Mesothelial cell of epicardium (in vitro differentiated cells): ENCODE data around the gene FLYWCH1. TPM values are rescaled to one million over a fixed set of nuclear protein-coding genes. Genes with fewer than 3 reads are reported as not detected.

ENCODE experiments used
- DNase-seq, 2 experiments: peaks; one replicate each; pipeline ENCODE4 v3.0.0; 2021; ENCODE audit warnings: low spot score in 2 of 2; ENCODE audit not compliant: unreplicated experiment in 2 of 2
- H3K27ac Mint-ChIP-seq: 2 replicates; pipeline ENCODE4 v1.8.0; 2021; ENCODE audit warnings: mixed read lengths
- H3K27me3 Mint-ChIP-seq: 2 replicates; pipeline ENCODE4 v1.8.0; 2021; ENCODE audit warnings: low read depth, mixed read lengths
- H3K36me3 Mint-ChIP-seq: 2 replicates; pipeline ENCODE4 v1.8.0; 2021; ENCODE audit warnings: mixed read lengths
- H3K4me1 Mint-ChIP-seq: 2 replicates; pipeline ENCODE4 v1.8.0; 2021; ENCODE audit warnings: mixed read lengths
- H3K4me3 Mint-ChIP-seq: 2 replicates; pipeline ENCODE4 v1.8.0; 2021; ENCODE audit warnings: mild to moderate bottlenecking, moderate library complexity, mixed read lengths
- H3K9me3 Mint-ChIP-seq: 2 replicates; pipeline ENCODE4 v1.8.0; 2021; ENCODE audit warnings: mixed read lengths
- total RNA-seq: library from RNA; stranded (reverse); gene quantifications from 3 replicates; pipeline ENCODE4 v1.2.1, GENCODE V29; 2021
- TF ChIP-seq, protein P1 (sequence below): fragments of 200-600 bp; sonication (generic); IDR thresholded peaks from one replicate; pipeline ENCODE4 v1.5.0; 2021; ENCODE audit warnings: antibody characterized with exemption; ENCODE audit not compliant: unreplicated experiment

FLYWCH1 gene
- total RNA-seq, 1 donor from 2014 or later: 29.4 TPM

DNA sequence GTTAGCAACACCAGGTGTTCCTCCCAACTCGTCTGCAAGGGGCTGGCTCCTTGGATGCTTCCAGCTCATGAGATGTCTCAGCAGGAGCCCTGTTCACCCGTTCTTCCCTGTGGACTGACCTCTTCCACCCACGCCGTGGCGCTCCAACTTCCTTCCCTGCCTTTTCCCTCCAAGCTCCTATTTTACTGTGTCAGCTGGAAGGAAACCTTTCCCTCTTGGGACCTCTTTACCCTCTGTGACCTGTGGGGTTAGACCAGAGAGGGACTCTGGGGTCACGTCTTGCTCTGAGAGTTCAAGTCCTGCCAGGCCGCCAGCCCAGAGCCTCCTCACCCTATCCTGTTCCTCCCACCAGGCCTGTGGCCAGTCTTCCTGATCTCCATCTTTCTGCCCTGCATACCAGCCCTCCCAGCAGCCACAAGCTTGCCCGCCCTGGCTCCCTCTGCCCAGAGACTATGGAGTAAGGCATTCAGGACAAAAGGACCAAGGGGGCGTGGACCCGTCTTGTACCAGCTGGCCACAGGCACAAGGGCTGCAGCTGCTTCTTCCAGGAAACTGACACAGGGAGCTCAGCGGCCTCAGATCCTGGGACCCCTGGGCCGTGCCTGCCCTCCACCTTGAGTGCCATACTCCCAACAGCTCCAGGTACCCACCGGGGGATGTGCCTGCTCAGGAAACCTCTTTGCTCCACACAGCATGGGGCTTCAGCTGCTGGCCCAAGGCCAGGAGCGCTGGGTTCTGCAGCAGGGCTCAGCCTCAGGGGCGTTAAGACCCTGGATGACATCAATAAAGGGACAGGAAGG lies 60.5 kb downstream of the FLYWCH1 start:
- Mint-ChIP-seq H3K36me3 (peaks cover 1% of the 10 kb centered on the region), H3K27me3 (no peaks in the 10 kb centered on the region), H3K4me1 (peaks cover 15% of the 10 kb centered on the region), H3K27ac (no peak overlapping the region), H3K9me3 (no peaks in the 10 kb centered on the region), H3K4me3 (peak overlapping the region; percentile 31)
- TF ChIP-seq, protein P1, sequence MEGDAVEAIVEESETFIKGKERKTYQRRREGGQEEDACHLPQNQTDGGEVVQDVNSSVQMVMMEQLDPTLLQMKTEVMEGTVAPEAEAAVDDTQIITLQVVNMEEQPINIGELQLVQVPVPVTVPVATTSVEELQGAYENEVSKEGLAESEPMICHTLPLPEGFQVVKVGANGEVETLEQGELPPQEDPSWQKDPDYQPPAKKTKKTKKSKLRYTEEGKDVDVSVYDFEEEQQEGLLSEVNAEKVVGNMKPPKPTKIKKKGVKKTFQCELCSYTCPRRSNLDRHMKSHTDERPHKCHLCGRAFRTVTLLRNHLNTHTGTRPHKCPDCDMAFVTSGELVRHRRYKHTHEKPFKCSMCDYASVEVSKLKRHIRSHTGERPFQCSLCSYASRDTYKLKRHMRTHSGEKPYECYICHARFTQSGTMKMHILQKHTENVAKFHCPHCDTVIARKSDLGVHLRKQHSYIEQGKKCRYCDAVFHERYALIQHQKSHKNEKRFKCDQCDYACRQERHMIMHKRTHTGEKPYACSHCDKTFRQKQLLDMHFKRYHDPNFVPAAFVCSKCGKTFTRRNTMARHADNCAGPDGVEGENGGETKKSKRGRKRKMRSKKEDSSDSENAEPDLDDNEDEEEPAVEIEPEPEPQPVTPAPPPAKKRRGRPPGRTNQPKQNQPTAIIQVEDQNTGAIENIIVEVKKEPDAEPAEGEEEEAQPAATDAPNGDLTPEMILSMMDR: no peak
- no peak for DNase-seq

DNA sequence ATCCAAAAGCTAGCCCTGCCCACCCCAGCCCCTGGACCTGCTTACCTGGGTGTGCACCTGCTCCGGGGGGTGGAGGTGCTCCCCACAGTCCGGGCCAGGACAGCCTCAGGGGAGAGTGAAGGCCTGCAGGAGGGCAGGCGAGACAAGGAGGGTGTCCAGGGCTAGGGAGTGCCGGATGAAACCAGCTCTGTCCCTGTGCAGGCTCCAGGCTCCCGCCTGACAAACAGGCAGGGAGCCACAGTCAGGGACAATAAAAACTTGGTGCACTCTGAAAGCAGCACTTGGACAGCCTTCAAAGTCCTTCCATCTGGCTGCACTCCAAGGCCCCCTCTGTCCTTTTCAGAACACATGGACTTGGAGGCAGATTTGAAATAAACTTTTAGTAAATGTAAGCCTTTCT lies 61.4 kb downstream of the FLYWCH1 start:
- Mint-ChIP-seq H3K27ac (no peak overlapping the region), H3K27me3 (no peaks in the 10 kb centered on the region), H3K36me3 (peaks cover 1% of the 10 kb centered on the region), H3K9me3 (no peaks in the 10 kb centered on the region), H3K4me1 (peaks cover 15% of the 10 kb centered on the region), H3K4me3 (no peak overlapping the region)
- DNase-seq: no peak
- TF ChIP-seq, protein P1: no peak

DNA sequence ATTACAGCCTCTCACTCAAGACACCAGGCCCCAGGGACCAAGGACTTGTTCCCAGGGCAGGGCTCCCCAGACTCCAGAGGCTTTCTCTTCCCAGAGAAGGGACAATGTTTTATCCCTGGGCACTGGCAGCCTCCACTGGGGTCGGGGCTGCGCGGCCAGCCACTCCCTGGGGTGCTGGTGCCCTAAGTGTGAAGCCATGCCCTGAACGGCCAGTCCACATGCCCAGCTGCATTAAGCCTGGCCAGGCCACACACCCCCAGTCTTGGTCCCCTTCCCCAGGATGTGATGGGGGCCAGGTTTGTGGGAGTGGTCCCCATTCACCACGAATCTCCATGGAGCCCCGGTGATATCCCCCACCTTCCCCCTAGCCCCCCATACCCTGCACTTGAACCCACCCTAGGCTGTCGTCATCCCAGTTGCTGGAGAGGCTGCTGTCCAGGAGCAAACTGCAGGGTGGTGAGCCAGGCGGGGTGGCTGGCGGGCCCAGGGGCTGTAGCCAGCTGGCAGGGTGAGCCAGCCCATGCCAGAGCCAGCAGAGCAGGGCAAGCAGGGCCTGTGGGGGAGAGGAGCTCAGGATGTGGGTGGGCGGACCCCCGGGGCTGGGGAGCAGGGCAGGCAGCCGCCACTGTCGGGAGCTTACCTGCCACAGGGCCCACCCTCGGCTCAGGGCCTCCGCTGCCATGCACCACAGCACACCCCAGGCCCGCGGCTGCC lies 62.0 kb downstream of the FLYWCH1 start:
- Mint-ChIP-seq H3K27ac (no peak overlapping the region), H3K4me3 (no peak overlapping the region), H3K27me3 (no peaks in the 10 kb centered on the region), H3K36me3 (peaks cover 1% of the 10 kb centered on the region), H3K4me1 (peaks cover 9% of the 10 kb centered on the region), H3K9me3 (no peaks in the 10 kb centered on the region)
- no peak for DNase-seq
- TF ChIP-seq, protein P1: no peak

DNA sequence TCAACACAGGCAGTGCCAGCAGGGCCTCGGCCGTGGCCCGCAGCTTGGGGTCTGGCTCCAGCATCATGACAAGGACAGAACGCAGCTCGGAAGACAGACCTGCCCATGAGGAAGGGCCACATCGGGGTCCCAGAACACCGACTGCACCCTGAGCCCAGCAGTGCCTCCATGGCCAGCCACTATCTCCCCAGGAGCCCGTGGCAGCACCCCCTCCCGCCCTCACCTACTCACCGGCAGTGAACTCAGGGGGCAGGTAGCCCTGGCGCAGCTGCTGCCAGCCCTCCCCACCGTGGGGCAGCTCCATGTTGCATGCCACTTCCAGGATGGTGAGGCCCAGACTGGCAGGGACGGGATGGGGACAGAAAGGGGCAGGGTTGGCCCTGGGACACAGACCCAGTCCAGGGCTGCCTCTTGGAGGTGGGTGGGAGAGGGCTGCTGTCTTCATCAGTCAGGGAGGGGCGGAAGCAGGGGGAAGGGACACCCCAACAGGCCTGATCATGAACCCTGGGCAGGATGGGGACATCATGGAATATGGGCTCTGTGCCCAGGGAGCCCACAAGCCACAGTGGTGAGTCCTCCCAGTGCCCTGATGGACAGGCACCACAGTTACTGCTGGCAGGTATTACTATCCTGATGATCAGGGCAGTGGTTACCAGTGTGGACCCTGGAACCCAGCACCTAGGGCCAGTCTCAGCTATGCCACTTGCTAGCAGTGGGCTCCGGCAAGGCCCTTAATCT lies 62.8 kb downstream of the FLYWCH1 start:
- DNase-seq: no peak
- Mint-ChIP-seq H3K27ac (no peak overlapping the region), H3K27me3 (no peaks in the 10 kb centered on the region), H3K36me3 (peaks cover 1% of the 10 kb centered on the region), H3K9me3 (no peaks in the 10 kb centered on the region), H3K4me3 (no peak overlapping the region), H3K4me1 (peaks cover 9% of the 10 kb centered on the region)
- TF ChIP-seq, protein P1: no peak

DNA sequence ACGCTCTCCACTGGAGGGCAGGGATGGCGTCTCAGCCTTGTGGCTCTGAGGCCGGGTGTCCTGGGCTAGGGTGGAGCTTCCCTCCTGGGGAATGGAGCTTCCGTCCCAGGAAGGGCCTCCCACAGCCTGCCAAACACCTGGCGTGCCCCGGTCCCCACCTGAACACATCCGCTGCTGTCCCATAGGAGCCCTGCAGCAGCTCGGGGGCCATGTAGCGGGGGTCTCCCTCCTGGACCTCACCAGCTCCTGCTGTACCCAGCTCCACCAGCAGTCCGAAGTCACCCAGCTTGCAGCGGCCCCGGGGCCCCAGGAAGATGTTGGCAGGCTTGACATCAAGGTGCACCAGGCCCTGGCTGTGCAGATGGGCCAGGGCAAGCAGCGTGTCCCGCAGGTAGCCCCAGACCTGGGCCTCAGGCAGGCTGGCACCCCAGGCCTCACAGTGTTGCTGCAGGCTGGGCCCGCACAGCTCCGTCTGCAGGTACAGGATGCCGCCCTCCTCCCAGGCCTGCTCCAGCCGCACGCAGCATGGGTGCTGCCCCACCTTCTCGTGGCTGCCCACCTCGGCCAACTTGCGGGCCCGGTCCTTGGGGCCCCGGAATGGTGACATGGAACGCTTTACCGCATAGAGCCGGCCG lies 63.5 kb downstream of the FLYWCH1 start:
- H3K4me1 Mint-ChIP-seq: peaks cover 11% of the 10 kb centered on the region
- H3K36me3 Mint-ChIP-seq: peaks cover 1% of the 10 kb centered on the region
- no peaks in the 10 kb centered on the region for H3K9me3 Mint-ChIP-seq
- no peak overlapping the region for H3K4me3 Mint-ChIP-seq
- H3K27me3 Mint-ChIP-seq: no peaks in the 10 kb centered on the region
- no peak overlapping the region for H3K27ac Mint-ChIP-seq
- DNase-seq: no peak
- TF ChIP-seq, protein P1: no peak
